ENCODE measurements around the gene LMCD1. TPM values are rescaled to one million over a fixed set of nuclear protein-coding genes. Genes with fewer than 3 reads are reported as not detected.

The LMCD1 gene
- total and polyA plus RNA-seq, 9 donors, result 42.1 to 146 (median 127) TPM

DNA sequence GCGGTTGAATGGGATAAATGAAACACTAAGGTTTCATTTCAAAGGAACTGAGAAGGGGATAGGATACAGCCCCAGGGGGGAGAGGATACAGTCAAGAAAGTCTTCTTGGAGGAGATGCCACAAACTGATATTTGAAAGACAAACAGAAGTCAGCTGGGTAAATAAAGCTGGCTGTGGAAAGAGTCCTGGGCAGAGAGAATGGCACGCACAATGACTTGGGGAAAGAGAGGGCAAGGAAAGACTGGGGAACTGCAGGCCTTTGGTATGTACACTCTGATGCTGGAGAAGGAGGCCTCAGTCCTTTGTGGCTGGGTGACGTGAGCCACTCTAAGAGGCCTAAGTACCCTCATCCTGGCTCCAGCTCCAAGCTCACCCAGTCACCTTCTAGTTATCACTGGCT is 45.2 kb upstream of the LMCD1 start:
- no peaks in the 10 kb centered on the region for H3K27me3 ChIP-seq
- no peak overlapping the region for H3K27ac ChIP-seq
- DNase-seq, result no peak
- no peaks in the 10 kb centered on the region for H3K36me3 ChIP-seq
- WGBS, 3 donors, result 93 to 97% (median 94%) methylated on average over 3 of the region's 3 CpGs
- H3K9me3 ChIP-seq, result no peaks in the 10 kb centered on the region
- TF ChIP-seq, protein P1, sequence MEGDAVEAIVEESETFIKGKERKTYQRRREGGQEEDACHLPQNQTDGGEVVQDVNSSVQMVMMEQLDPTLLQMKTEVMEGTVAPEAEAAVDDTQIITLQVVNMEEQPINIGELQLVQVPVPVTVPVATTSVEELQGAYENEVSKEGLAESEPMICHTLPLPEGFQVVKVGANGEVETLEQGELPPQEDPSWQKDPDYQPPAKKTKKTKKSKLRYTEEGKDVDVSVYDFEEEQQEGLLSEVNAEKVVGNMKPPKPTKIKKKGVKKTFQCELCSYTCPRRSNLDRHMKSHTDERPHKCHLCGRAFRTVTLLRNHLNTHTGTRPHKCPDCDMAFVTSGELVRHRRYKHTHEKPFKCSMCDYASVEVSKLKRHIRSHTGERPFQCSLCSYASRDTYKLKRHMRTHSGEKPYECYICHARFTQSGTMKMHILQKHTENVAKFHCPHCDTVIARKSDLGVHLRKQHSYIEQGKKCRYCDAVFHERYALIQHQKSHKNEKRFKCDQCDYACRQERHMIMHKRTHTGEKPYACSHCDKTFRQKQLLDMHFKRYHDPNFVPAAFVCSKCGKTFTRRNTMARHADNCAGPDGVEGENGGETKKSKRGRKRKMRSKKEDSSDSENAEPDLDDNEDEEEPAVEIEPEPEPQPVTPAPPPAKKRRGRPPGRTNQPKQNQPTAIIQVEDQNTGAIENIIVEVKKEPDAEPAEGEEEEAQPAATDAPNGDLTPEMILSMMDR (IDR thresholded peaks at IDR 0.05), result no peak
- TF ChIP-seq POLR2A (IDR thresholded peaks at IDR 0.05) (no peak), EP300 (IDR thresholded peaks at IDR 0.05) (no peak)
- no peak overlapping the region for H3K4me3 ChIP-seq
- peaks cover 3% of the 10 kb centered on the region for H3K4me1 ChIP-seq (ENCODE audit: insufficient read depth)
- intact Hi-C loops (cut with DNase I), result no loop called here

DNA sequence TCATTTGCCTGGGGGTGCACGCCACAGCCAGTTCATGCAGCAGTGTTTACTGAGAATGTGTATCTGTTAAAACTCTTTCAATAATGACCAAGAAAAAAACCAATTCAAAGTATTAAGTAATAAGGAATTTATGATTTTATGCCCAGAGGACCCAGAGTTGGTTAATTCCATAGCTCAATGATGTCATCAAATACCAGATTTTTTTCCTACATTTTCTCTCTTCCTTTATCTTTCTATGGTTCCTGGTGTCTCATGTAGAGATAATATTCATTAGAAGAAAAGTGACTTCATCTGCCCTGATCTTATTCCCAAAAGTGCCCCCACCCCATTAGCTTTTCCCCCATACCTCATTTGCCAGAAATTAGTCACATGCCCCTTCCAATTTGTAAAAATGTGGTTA is 44.6 kb upstream of the LMCD1 start:
- no peak for DNase-seq
- H3K4me3 ChIP-seq, result no peak overlapping the region
- H3K36me3 ChIP-seq, result no peaks in the 10 kb centered on the region
- intact Hi-C loops (cut with DNase I), result no loop called here
- no peaks in the 10 kb centered on the region for H3K9me3 ChIP-seq
- H3K4me1 ChIP-seq (ENCODE audit: insufficient read depth), result peaks cover 3% of the 10 kb centered on the region
- H3K27ac ChIP-seq, result no peak overlapping the region
- WGBS, 3 donors, result 86 to 93% (median 92%) methylated on average over 1 of the region's 1 CpG
- TF ChIP-seq, protein P1 (IDR thresholded peaks at IDR 0.05), result no peak
- TF ChIP-seq EP300 (IDR thresholded peaks at IDR 0.05) (no peak), POLR2A (IDR thresholded peaks at IDR 0.05) (no peak)
- no peaks in the 10 kb centered on the region for H3K27me3 ChIP-seq

DNA sequence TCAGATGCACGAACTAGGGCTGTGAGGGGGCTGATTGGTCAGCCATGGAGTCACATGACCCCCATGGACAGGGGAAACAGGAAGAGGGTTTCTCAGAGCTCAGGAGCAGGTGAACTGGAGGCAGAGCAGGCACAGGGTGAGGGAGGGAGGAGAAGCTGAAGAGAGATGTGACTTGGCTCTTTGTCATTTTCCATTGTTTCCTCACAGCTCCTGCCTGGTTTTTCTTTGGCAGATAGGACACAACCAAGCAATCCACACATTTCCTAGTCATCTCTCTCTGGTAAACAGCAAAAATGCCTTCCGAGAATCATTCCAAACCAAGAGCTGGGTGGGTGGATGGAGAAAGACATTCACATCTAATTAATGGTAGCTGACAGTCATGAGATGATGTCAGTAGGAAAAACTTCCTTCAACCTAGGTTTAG is 43.4 kb upstream of the LMCD1 start:
- intact Hi-C loops (cut with DNase I), result no loop called here

DNA sequence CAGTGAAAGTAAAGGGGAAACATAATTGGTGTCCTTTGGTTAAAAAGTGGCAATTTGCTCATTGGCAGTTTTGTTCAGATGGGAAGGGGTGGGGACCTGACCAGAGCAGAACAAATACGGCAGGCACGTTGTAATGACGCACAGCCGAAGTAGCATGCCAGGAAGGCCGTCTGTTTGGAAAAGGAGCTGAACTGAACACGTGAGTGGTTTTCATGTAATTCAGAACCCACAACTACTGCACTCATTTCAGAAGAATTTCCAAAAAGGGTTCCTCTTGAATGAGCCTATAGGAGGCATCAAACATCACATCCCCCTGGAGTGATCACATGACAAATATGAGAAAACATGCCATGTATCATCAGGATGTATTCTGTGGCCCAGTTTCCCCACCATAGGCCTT is 42.9 kb upstream of the LMCD1 start:
- WGBS, 3 donors, result 80 to 94% (median 94%) methylated on average over 6 of the region's 6 CpGs
- TF ChIP-seq EP300 (IDR thresholded peaks at IDR 0.05) (no peak), POLR2A (IDR thresholded peaks at IDR 0.05) (no peak)
- TF ChIP-seq, protein P1 (IDR thresholded peaks at IDR 0.05), result no peak
- Histone ChIP-seq H3K9me3 (no peaks in the 10 kb centered on the region), H3K27ac (no peak overlapping the region), H3K36me3 (no peaks in the 10 kb centered on the region), H3K4me3 (no peak overlapping the region), H3K27me3 (no peaks in the 10 kb centered on the region), H3K4me1 (ENCODE audit: insufficient read depth) (peaks cover 3% of the 10 kb centered on the region)
- intact Hi-C loops (cut with DNase I), result no loop called here
- DNase-seq, result no peak

More for the DNA sequence above, 43.4 kb upstream of the LMCD1 start:
- H3K27me3 ChIP-seq, result no peaks in the 10 kb centered on the region
- no peak overlapping the region for H3K4me3 ChIP-seq
- no peaks in the 10 kb centered on the region for H3K9me3 ChIP-seq
- DNase-seq, result no peak
- no peak overlapping the region for H3K27ac ChIP-seq
- H3K4me1 ChIP-seq (ENCODE audit: insufficient read depth), result peaks cover 3% of the 10 kb centered on the region
- WGBS, 3 donors, result 71 to 92% (median 90%) methylated on average over 2 of the region's 2 CpGs
- TF ChIP-seq, protein P1 (IDR thresholded peaks at IDR 0.05), result no peak
- TF ChIP-seq POLR2A (IDR thresholded peaks at IDR 0.05) (no peak), EP300 (IDR thresholded peaks at IDR 0.05) (no peak)
- no peaks in the 10 kb centered on the region for H3K36me3 ChIP-seq
